ENCODE measurements around the gene DFFA. TPM values are rescaled to one million over a fixed set of nuclear protein-coding genes. Genes with fewer than 3 reads are reported as not detected.
"Not testable (repeated sequence)": the region's sequence is repeated elsewhere in the genome, so short reads cannot be mapped to it uniquely, and the experiment has no call there.

DFFA gene
- total RNA-seq, 2 experiments from 2014 or later: 76.7 to 81.8 TPM

- Mint-ChIP-seq H3K9me3 (no peaks in the 10 kb centered on the region), H3K27me3 (no peaks in the 10 kb centered on the region), H3K4me3 (no peak overlapping the region), H3K36me3 (ENCODE audit: low read depth) (peaks cover 9% of the 10 kb centered on the region), H3K27ac (no peak overlapping the region), H3K4me1 (ENCODE audit: low read depth) (peaks cover 2% of the 10 kb centered on the region)
- ATAC-seq (no peak), DNase-seq (no peak)
- POLR2A ChIA-PET: interaction anchor here (1.0 kb wide), 1 partner anchor 20 kb away, joined by 4 read pairs; no protein-coding TSS in a partner anchor
- TF ChIP-seq CTCF (IDR thresholded peaks at IDR 0.05): no peak
- intact Hi-C loops (cut with micrococcal nuclease): loop anchor here (10.0 kb wide), 1 partner anchor 50 kb away; no protein-coding TSS in a partner anchor
- CTCF ChIA-PET: no interaction called here
Measured at GRCh38 chr1:10424651-10425050, 47.7 kb downstream of the DFFA start.

- ATAC-seq (no peak), DNase-seq (no peak)
- no peak overlapping the region for H3K27ac Mint-ChIP-seq
- peaks cover 2% of the 10 kb centered on the region for H3K4me1 Mint-ChIP-seq (ENCODE audit: low read depth)
- H3K4me3 Mint-ChIP-seq: no peak overlapping the region
- CTCF ChIA-PET: no interaction called here
- no peak for TF ChIP-seq CTCF (IDR thresholded peaks at IDR 0.05)
- POLR2A ChIA-PET: interaction anchor here (1.0 kb wide), 1 partner anchor 19 kb away, joined by 4 read pairs; no protein-coding TSS in a partner anchor
- intact Hi-C loops (cut with micrococcal nuclease): loop anchor here (10.0 kb wide), 1 partner anchor 49 kb away; no protein-coding TSS in a partner anchor
- H3K9me3 Mint-ChIP-seq: no peaks in the 10 kb centered on the region
- H3K27me3 Mint-ChIP-seq: no peaks in the 10 kb centered on the region
- peaks cover 13% of the 10 kb centered on the region for H3K36me3 Mint-ChIP-seq (ENCODE audit: low read depth)
Measured at GRCh38 chr1:10424034-10424433, 48.3 kb downstream of the DFFA start.

GRCh38 chr1:10421637-10422036 lies 50.7 kb downstream of the DFFA start:
- ATAC-seq: no peak
- Mint-ChIP-seq H3K27ac (no peak overlapping the region), H3K36me3 (ENCODE audit: low read depth) (peaks cover 30% of the 10 kb centered on the region), H3K4me1 (ENCODE audit: low read depth) (no peaks in the 10 kb centered on the region), H3K27me3 (no peaks in the 10 kb centered on the region), H3K9me3 (no peaks in the 10 kb centered on the region), H3K4me3 (no peak overlapping the region)
- intact Hi-C loops (cut with micrococcal nuclease): loop anchor here (10.0 kb wide), 1 partner anchor 47 kb away; no protein-coding TSS in a partner anchor
- DNase-seq: no peak
- no peak for TF ChIP-seq CTCF (IDR thresholded peaks at IDR 0.05)
- ChIA-PET POLR2A (no interaction called here), CTCF (interaction anchor here (1.7 kb wide), 1 partner anchor 72 kb away, joined by 6 read pairs; no protein-coding TSS in a partner anchor)

GRCh38 chr1:10419351-10419750 lies 53.0 kb downstream of the DFFA start:
- Mint-ChIP-seq H3K27me3 (no peaks in the 10 kb centered on the region), H3K4me3 (no peak overlapping the region), H3K9me3 (no peaks in the 10 kb centered on the region), H3K36me3 (ENCODE audit: low read depth) (peaks cover 42% of the 10 kb centered on the region), H3K4me1 (ENCODE audit: low read depth) (peaks cover 4% of the 10 kb centered on the region), H3K27ac (no peak overlapping the region)
- DNase-seq (no peak), ATAC-seq (no peak)
- ChIA-PET CTCF (no interaction called here), POLR2A (no interaction called here)
- intact Hi-C loops (cut with micrococcal nuclease): no loop called here
- no peak for TF ChIP-seq CTCF (IDR thresholded peaks at IDR 0.05)

GRCh38 chr1:10418741-10419140 lies 53.6 kb downstream of the DFFA start:
- H3K27me3 Mint-ChIP-seq; H3K4me3 Mint-ChIP-seq; ATAC-seq; POLR2A ChIA-PET; H3K27ac Mint-ChIP-seq; H3K4me1 Mint-ChIP-seq (ENCODE audit: low read depth); intact Hi-C loops (cut with micrococcal nuclease); DNase-seq; H3K9me3 Mint-ChIP-seq; CTCF ChIA-PET: not testable (repeated sequence)
- peaks cover 42% of the 10 kb centered on the region for H3K36me3 Mint-ChIP-seq (ENCODE audit: low read depth)

- ChIA-PET CTCF (interaction anchor here (1.6 to 2.1 kb wide), 2 partner anchors 15 to 16 kb away, joined by 5 to 8 read pairs; partner anchors contain the start of gene CENPS), POLR2A (interaction anchor here (1.3 kb wide), 1 partner anchor 16 kb away, joined by 6 read pairs; the partner anchor contains the start of gene PGD)
- H3K27ac Mint-ChIP-seq: peak overlapping the region; percentile 37
- H3K9me3 Mint-ChIP-seq; ATAC-seq; DNase-seq; H3K27me3 Mint-ChIP-seq; intact Hi-C loops (cut with micrococcal nuclease); H3K4me1 Mint-ChIP-seq (ENCODE audit: low read depth); H3K4me3 Mint-ChIP-seq: not testable (repeated sequence)
- peaks cover 62% of the 10 kb centered on the region for H3K36me3 Mint-ChIP-seq (ENCODE audit: low read depth)
Measured at GRCh38 chr1:10415967-10416366, 56.4 kb downstream of the DFFA start.

All from activated CD8-positive, alpha-beta T cell treated with anti-CD3 and anti-CD28 coated beads for 36 hours (primary cell).